HCT116 (cell line): ENCODE measurements around the gene VCX3B. TPM values are rescaled to one million over a fixed set of nuclear protein-coding genes. Genes with fewer than 3 reads are reported as not detected.

ENCODE experiments used
- ATAC-seq: fragments of 200-7000 bp; cut with Tn5 transposase; 2 replicates; pipeline ENCODE4 v1.9.1; 2020; ENCODE audit warnings: mild to moderate bottlenecking, moderate library complexity
- BruUV-seq: library from RNA; stranded (reverse); fragments of 400-500 nt; replicated peaks from 2 replicates; lab custom pipeline; 2021; lab: Mats Ljungman, UMichigan
- CTCF ChIA-PET: fragments of 300-600 bp; sonication (Branson Sonifier 250); formaldehyde crosslinking; loops from one replicate; lab custom pipeline; 2021; ENCODE audit warnings: antibody characterized with exemption; lab: Charles Lee
- POLR2A ChIA-PET: fragments of 300-600, 350-600 bp; sonication (Branson Sonifier 250); formaldehyde crosslinking; loops from one replicate; lab custom pipeline; 2021; ENCODE audit warnings: antibody characterized with exemption; lab: Charles Lee
- RAD21 ChIA-PET, 2 experiments: fragments of 300-600 bp; sonication (Branson Sonifier 250); formaldehyde crosslinking; loops; one replicate each; lab custom pipeline; 2023; ENCODE audit warnings: low total read pairs in 2 of 2; ENCODE audit not compliant: uncharacterized antibody in 2 of 2, unreplicated experiment in 2 of 2, low non-redundant PET in 1 of 2; lab: Charles Lee
- DNase-seq: peaks from one replicate; pipeline ENCODE4 v3.0.0-alpha.2; 2010; ENCODE audit warnings: low read depth, low spot score
- H2AFZ ChIP-seq: fragments of 200-600 bp; shearing (Covaris generic), sonication (generic); 2 replicates; pipeline ENCODE4 v1.6.1; 2017; ENCODE audit warnings: low read depth, mixed run types, mixed read lengths, antibody characterized with exemption, low read length; ENCODE audit not compliant: poor library complexity, severe bottlenecking
- H3K27ac ChIP-seq: 2 replicates; pipeline ENCODE4 v1.5.1; 2012; ENCODE audit warnings: low read depth, low read length
- H3K27me3 ChIP-seq: fragments of 200-600 bp; sonication (generic); 2 replicates; pipeline ENCODE4 v1.6.1; 2016; ENCODE audit warnings: mixed run types, low read length, mixed read lengths; ENCODE audit not compliant: insufficient read depth
- H3K36me3 ChIP-seq, 2 experiments: fragments of 200-500 bp in 1 of 2; fragments of 200-600 bp in 1 of 2; sonication (Bioruptor generic) in 1 of 2; sonication (generic) in 1 of 2; 2 replicates each; pipeline versions ENCODE4 v1.5.1 to v1.6.1; 2014 to 2016; ENCODE audit warnings: low read length in 2 of 2, inconsistent platforms in 1 of 2, mixed read lengths in 1 of 2, mixed run types in 1 of 2; ENCODE audit not compliant: insufficient read depth in 2 of 2, control insufficient read depth in 1 of 2
- H3K4me1 ChIP-seq, 2 experiments: fragments of 200-600 bp in 1 of 2; sonication (generic) in 1 of 2; 2 replicates each; pipeline versions ENCODE4 v1.5.1 to v1.6.1; 2012 to 2017; ENCODE audit warnings: low read length in 2 of 2, inconsistent platforms in 1 of 2, mild to moderate bottlenecking in 1 of 2, mixed read lengths in 1 of 2, mixed run types in 1 of 2, moderate library complexity in 1 of 2; ENCODE audit not compliant: insufficient read depth in 2 of 2, control insufficient read depth in 1 of 2
- H3K4me2 ChIP-seq: fragments of 200-600 bp; sonication (generic); 2 replicates; pipeline ENCODE4 v1.6.1; 2017; ENCODE audit warnings: mixed run types, low read length, mixed read lengths
- H3K4me3 ChIP-seq, 2 experiments: fragments of 200-600 bp in 1 of 2; sonication (generic) in 1 of 2; replicated peaks in 1 of 2; 2 replicates each; pipeline ENCODE4 v1.5.1; 2011 to 2016; ENCODE audit warnings: low read length in 2 of 2, control low read depth in 1 of 2, low read depth in 1 of 2, mild to moderate bottlenecking in 1 of 2, mixed read lengths in 1 of 2, mixed run types in 1 of 2
- H3K79me2 ChIP-seq: fragments of 200-600 bp; sonication (generic); 2 replicates; pipeline ENCODE4 v1.6.1; 2017; ENCODE audit warnings: mild to moderate bottlenecking, mixed run types, low read length, moderate library complexity, mixed read lengths; ENCODE audit not compliant: insufficient read depth
- H3K9ac ChIP-seq: fragments of 200-600 bp; sonication (generic); 2 replicates; pipeline ENCODE4 v1.6.1; 2016; ENCODE audit warnings: low read length, mixed read lengths
- H3K9me2 ChIP-seq: fragments of 200-600 bp; sonication (generic), shearing (Covaris generic); 2 replicates; pipeline ENCODE4 v1.6.1; 2017; ENCODE audit warnings: mixed run types, mild to moderate bottlenecking, moderate library complexity; ENCODE audit not compliant: insufficient read depth
- H3K9me3 ChIP-seq, 2 experiments: fragments of 200-500 bp in 1 of 2; fragments of 200-600 bp in 1 of 2; sonication (Bioruptor generic) in 1 of 2; sonication (generic) in 1 of 2; 2 replicates each; pipeline ENCODE4 v1.6.1; 2014 to 2017; ENCODE audit warnings: low read length in 2 of 2, mixed read lengths in 2 of 2, inconsistent platforms in 1 of 2, low read depth in 1 of 2, mild to moderate bottlenecking in 1 of 2, mixed run types in 1 of 2, moderate library complexity in 1 of 2; ENCODE audit not compliant: control insufficient read depth in 1 of 2, insufficient read depth in 1 of 2
- H4K20me1 ChIP-seq: fragments of 200-600 bp; sonication (generic), shearing (Covaris generic); 2 replicates; pipeline ENCODE4 v1.6.1; 2017; ENCODE audit warnings: mixed run types, mild to moderate bottlenecking, moderate library complexity; ENCODE audit not compliant: insufficient read depth
- ATF3 ChIP-seq: IDR thresholded peaks from 2 replicates; pipeline ENCODE4 v1.6.1; 2012
- CTCF ChIP-seq, 3 experiments: fragments of 200-600 bp in 1 of 3; sonication (generic) in 1 of 3; IDR thresholded peaks in 2 of 3; conservative IDR thresholded peaks in 1 of 3; 2 replicates each; pipeline ENCODE4 v1.5.1; 2012 to 2017; ENCODE audit warnings: low read depth in 2 of 3, low read length in 2 of 3, antibody characterized with exemption in 1 of 3, borderline replicate concordance in 1 of 3, control low read depth in 1 of 3, mild to moderate bottlenecking in 1 of 3, mixed read lengths in 1 of 3, mixed run types in 1 of 3, moderate library complexity in 1 of 3; ENCODE audit not compliant: insufficient read depth in 1 of 3
- EGR1 ChIP-seq: IDR thresholded peaks from 2 replicates; pipeline ENCODE4 v1.6.1; 2012; ENCODE audit warnings: low read depth
- ELF1 ChIP-seq: IDR thresholded peaks from 2 replicates; pipeline ENCODE4 v1.6.1; 2012; ENCODE audit warnings: low read depth, borderline replicate concordance
- EZH2 ChIP-seq: fragments of 200-600 bp; sonication (generic); IDR thresholded peaks from 2 replicates; pipeline ENCODE4 v1.6.1; 2017; ENCODE audit warnings: antibody characterized with exemption, mixed run types
- EZH2phosphoT487 ChIP-seq: fragments of 200-600 bp; IDR thresholded peaks from 2 replicates; pipeline ENCODE4 v1.6.1; 2018; ENCODE audit warnings: antibody characterized with exemption, borderline replicate concordance
- FOSL1 ChIP-seq: IDR thresholded peaks from 2 replicates; pipeline ENCODE4 v1.6.1; 2012; ENCODE audit warnings: low read depth
- JUND ChIP-seq: IDR thresholded peaks from 2 replicates; pipeline ENCODE4 v1.6.1; 2012
- MAX ChIP-seq: IDR thresholded peaks from 2 replicates; pipeline ENCODE4 v1.6.1; 2012
- POLR2A ChIP-seq: IDR thresholded peaks from 2 replicates; pipeline ENCODE4 v1.7.0; 2011; ENCODE audit warnings: borderline replicate concordance; ENCODE audit not compliant: insufficient read depth, insufficient read length; ENCODE audit errors: extremely low read depth
- POLR2AphosphoS5 ChIP-seq: IDR thresholded peaks from 2 replicates; pipeline ENCODE4 v1.6.1; 2011; ENCODE audit warnings: mild to moderate bottlenecking, low read depth, low read length, moderate library complexity
- RAD21 ChIP-seq: IDR thresholded peaks from 2 replicates; pipeline ENCODE4 v1.6.1; 2012; ENCODE audit warnings: low read depth, mild to moderate bottlenecking
- SP1 ChIP-seq: IDR thresholded peaks from 2 replicates; pipeline ENCODE4 v1.6.1; 2012; ENCODE audit warnings: low read depth
- SRF ChIP-seq: IDR thresholded peaks from 2 replicates; pipeline ENCODE4 v1.6.1; 2012; ENCODE audit warnings: low read depth
- TCF7L2 ChIP-seq: IDR thresholded peaks from 2 replicates; pipeline ENCODE4 v1.7.0; 2011; ENCODE audit warnings: borderline replicate concordance, inconsistent platforms; ENCODE audit not compliant: insufficient read depth, insufficient read length; ENCODE audit errors: extremely low read depth
- ZBTB33 ChIP-seq: IDR thresholded peaks from 2 replicates; pipeline ENCODE4 v1.6.1; 2011; ENCODE audit warnings: mild to moderate bottlenecking, low read length, moderate library complexity; ENCODE audit not compliant: insufficient replicate concordance; ENCODE audit errors: extremely low read depth
- ZFX ChIP-seq: fragments of 450-650 bp; IDR thresholded peaks from 2 replicates; pipeline ENCODE4 v1.6.1; 2017
- ZNF274 ChIP-seq: fragments of 200-500 bp; sonication (Bioruptor generic); IDR thresholded peaks from 2 replicates; pipeline ENCODE4 v1.6.1; 2014; ENCODE audit warnings: mild to moderate bottlenecking, low read depth, low read length, inconsistent platforms
- intact Hi-C: fragments of 100-400 bp; cut with micrococcal nuclease; formaldehyde crosslinking; loops from 2 replicates; pipeline ENCODE4 v1.10.0; 2022
- total RNA-seq: library from RNA; stranded (reverse); gene quantifications from one replicate; pipeline ENCODE4 v1.2.1, GENCODE V29; 2021; ENCODE audit not compliant: unreplicated experiment

The VCX3B gene
- total RNA-seq, 1 experiment from 2014 or later = not detected

GRCh38 chrX:8424912-8425311 is 39.7 kb upstream of the VCX3B start:
- Histone ChIP-seq H3K4me3 (no peak overlapping the region), H3K9me2 (no peaks in the 10 kb centered on the region), H3K9me3 (no peaks in the 10 kb centered on the region), H3K36me3 (no peaks in the 10 kb centered on the region), H4K20me1 (no peaks in the 10 kb centered on the region), H3K27ac (no peak overlapping the region), H3K4me2 (no peak overlapping the region), H3K79me2 (no peaks in the 10 kb centered on the region), H3K4me1 (no peaks in the 10 kb centered on the region), H2AFZ (no peak overlapping the region), H3K27me3 (no peaks in the 10 kb centered on the region), H3K9ac (no peak overlapping the region)
- TF ChIP-seq POLR2A = no peak
- TF ChIP-seq MAX = no peak
- no peak for TF ChIP-seq POLR2AphosphoS5
- no peak for TF ChIP-seq FOSL1
- no peak for TF ChIP-seq CTCF (IDR thresholded peaks at IDR 0.05 in 2 of 3, conservative IDR thresholded peaks at IDR 0.05 in 1 of 3; ENCODE audit: borderline replicate concordance in 1 of 3, insufficient read depth in 1 of 3, low read depth in 2 of 3, low read length in 2 of 3)
- no peak for TF ChIP-seq ZNF274
- no peak for TF ChIP-seq EZH2
- TF ChIP-seq SP1 = no peak
- TF ChIP-seq TCF7L2 = no peak
- no peak for TF ChIP-seq JUND
- no peak for TF ChIP-seq EGR1
- TF ChIP-seq ZBTB33 = no peak
- no peak for TF ChIP-seq ELF1
- no peak for TF ChIP-seq SRF
- TF ChIP-seq ZFX = no peak
- TF ChIP-seq RAD21 = no peak
- no peak for TF ChIP-seq EZH2phosphoT487
- TF ChIP-seq ATF3 = no peak
- CTCF ChIA-PET = no interaction called here
- POLR2A ChIA-PET = no interaction called here
- no peak for DNase-seq
- intact Hi-C loops = no loop called here
- no TSS peak for BruUV-seq
- RAD21 ChIA-PET = no interaction called here
- ATAC-seq = no peak
